ENCODE results near the gene GREB1L. TPM values are rescaled to one million over a fixed set of nuclear protein-coding genes. Genes with fewer than 3 reads are reported as not detected.

GREB1L gene
- total and polyA plus RNA-seq, 2 experiments from 2014 or later = 14.0 to 16.8 TPM

DNA sequence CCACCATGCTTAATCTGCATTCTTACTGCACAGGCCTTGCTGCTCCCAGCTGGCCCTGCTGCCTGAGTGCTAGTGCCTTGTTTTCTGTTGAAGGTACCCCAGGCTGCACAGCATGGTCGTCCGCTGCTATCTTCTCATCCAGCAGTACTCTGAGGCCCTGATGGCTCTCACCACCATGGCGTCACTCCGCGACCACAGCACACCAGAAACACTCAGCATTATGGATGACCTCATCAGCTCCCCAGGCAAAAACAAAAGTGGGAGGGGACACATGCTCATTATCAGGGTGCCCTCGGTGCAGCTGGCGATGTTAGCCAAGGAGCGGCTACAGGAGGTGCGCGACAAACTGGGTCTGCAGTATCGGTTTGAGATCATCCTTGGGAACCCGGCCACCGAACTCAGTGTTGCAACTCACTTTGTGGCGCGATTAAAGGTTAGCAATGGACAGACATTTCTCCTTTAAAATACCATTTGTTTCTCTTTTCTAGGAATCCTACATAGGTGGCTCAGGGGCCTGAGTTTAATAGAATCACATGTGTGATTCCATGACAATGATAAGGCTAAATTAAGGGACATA is 248.0 kb downstream of the GREB1L start:
- 95% methylated on average over 15 of the region's 15 CpGs for WGBS (ENCODE audit: low lambda C conversion rate, missing lambda C conversion rate)

DNA sequence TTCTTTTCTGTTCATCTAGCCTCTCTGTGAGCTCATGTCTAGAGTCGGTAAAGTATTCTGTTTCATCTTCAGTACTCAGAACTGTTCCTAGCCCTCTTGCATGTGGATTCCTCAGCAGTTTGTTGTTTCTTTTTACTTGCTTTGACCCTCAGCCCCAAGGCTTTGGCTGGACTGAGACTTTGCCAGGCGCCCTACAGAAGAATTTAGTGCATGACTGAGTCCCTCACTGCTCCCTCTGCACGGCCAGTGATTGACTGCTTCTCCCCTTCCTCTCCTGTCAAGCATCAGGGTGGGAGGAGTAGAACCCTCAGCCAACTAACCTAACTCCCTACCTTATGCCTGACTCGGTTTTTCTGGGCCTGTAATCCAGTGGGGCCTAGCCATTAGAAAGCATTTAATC is 248.7 kb downstream of the GREB1L start:
- no peaks in the 10 kb centered on the region for H3K27me3 ChIP-seq
- H2AFZ ChIP-seq = no peak overlapping the region
- WGBS (ENCODE audit: low lambda C conversion rate, missing lambda C conversion rate) = 82% methylated on average over 4 of the region's 4 CpGs
- no peak overlapping the region for H3K4me2 ChIP-seq
- H4K20me1 ChIP-seq (ENCODE audit: insufficient read depth, poor library complexity, severe bottlenecking) = no peaks in the 10 kb centered on the region
- no peaks in the 10 kb centered on the region for H3K4me1 ChIP-seq (ENCODE audit: insufficient read depth)
- no peaks in the 10 kb centered on the region for H3K36me3 ChIP-seq (replicated peaks; ENCODE audit: insufficient read depth, low read depth)
- H3K9me2 ChIP-seq (replicated peaks; ENCODE audit: insufficient read depth) = no peaks in the 10 kb centered on the region
- DNase-seq (ENCODE audit: low spot score) = no peak
- no peak overlapping the region for H3K4me3 ChIP-seq
- no peak for TF ChIP-seq EZH2 (IDR thresholded peaks at IDR 0.05; ENCODE audit: borderline replicate concordance)
- TF ChIP-seq, protein P1, sequence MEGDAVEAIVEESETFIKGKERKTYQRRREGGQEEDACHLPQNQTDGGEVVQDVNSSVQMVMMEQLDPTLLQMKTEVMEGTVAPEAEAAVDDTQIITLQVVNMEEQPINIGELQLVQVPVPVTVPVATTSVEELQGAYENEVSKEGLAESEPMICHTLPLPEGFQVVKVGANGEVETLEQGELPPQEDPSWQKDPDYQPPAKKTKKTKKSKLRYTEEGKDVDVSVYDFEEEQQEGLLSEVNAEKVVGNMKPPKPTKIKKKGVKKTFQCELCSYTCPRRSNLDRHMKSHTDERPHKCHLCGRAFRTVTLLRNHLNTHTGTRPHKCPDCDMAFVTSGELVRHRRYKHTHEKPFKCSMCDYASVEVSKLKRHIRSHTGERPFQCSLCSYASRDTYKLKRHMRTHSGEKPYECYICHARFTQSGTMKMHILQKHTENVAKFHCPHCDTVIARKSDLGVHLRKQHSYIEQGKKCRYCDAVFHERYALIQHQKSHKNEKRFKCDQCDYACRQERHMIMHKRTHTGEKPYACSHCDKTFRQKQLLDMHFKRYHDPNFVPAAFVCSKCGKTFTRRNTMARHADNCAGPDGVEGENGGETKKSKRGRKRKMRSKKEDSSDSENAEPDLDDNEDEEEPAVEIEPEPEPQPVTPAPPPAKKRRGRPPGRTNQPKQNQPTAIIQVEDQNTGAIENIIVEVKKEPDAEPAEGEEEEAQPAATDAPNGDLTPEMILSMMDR (IDR thresholded peaks at IDR 0.05; ENCODE audit: poor library complexity) = no peak
- TF ChIP-seq EZH2phosphoT487 (IDR thresholded peaks at IDR 0.05; ENCODE audit: low read depth, severe bottlenecking, unreplicated experiment) = no peak
- no peak overlapping the region for H3K27ac ChIP-seq
- no peaks in the 10 kb centered on the region for H3K79me2 ChIP-seq
- no peaks in the 10 kb centered on the region for H3K9me3 ChIP-seq (ENCODE audit: low read depth)

More for the DNA sequence above, 248.0 kb downstream of the GREB1L start:
- H3K36me3 ChIP-seq (replicated peaks; ENCODE audit: insufficient read depth, low read depth) = no peaks in the 10 kb centered on the region
- H3K27ac ChIP-seq = no peak overlapping the region
- no peak overlapping the region for H2AFZ ChIP-seq
- H3K27me3 ChIP-seq = no peaks in the 10 kb centered on the region
- H3K9me2 ChIP-seq (replicated peaks; ENCODE audit: insufficient read depth) = no peaks in the 10 kb centered on the region
- no peak overlapping the region for H3K4me3 ChIP-seq
- H3K4me2 ChIP-seq = no peak overlapping the region
- TF ChIP-seq, protein P1 (IDR thresholded peaks at IDR 0.05; ENCODE audit: poor library complexity) = no peak
- no peak for TF ChIP-seq EZH2 (IDR thresholded peaks at IDR 0.05; ENCODE audit: borderline replicate concordance)
- H3K9me3 ChIP-seq (ENCODE audit: low read depth) = no peaks in the 10 kb centered on the region
- no peaks in the 10 kb centered on the region for H4K20me1 ChIP-seq (ENCODE audit: insufficient read depth, poor library complexity, severe bottlenecking)
- H3K79me2 ChIP-seq = no peaks in the 10 kb centered on the region
- DNase-seq (ENCODE audit: low spot score) = no peak
- no peaks in the 10 kb centered on the region for H3K4me1 ChIP-seq (ENCODE audit: insufficient read depth)

DNA sequence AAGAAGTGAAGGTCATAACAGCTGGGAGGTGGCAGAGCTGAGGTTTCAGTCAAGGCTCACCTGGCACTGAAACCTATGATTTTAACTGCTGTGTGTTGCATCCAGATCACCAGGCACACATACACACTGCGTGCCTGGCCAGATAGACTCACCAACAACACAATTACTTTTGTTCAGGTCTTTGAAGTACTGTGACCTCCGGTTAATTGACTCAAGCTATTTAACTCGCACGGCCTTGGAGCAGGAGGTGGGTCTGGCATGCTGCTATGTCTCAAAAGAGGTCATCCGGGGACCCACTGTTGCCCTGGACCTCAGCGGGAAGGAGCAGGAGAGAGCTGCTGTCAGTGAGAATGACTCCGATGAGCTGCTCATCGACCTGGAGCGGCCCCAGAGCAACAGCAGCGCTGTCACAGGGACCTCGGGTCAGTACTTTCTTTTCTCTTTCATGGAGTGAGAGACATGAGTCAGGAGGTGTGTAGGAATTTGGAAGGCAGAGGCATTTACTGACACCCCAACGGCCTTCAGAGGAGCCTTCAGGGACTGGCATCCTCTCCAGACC is 254.3 kb downstream of the GREB1L start:
- DNase-seq (ENCODE audit: low spot score) = no peak
- Histone ChIP-seq H3K9me2 (replicated peaks; ENCODE audit: insufficient read depth) (no peaks in the 10 kb centered on the region), H4K20me1 (ENCODE audit: insufficient read depth, poor library complexity, severe bottlenecking) (no peaks in the 10 kb centered on the region), H3K79me2 (no peaks in the 10 kb centered on the region), H3K36me3 (replicated peaks; ENCODE audit: insufficient read depth, low read depth) (no peaks in the 10 kb centered on the region), H3K4me1 (ENCODE audit: insufficient read depth) (no peaks in the 10 kb centered on the region), H3K27me3 (no peaks in the 10 kb centered on the region), H3K4me3 (no peak overlapping the region), H3K9me3 (ENCODE audit: low read depth) (no peaks in the 10 kb centered on the region), H2AFZ (no peak overlapping the region), H3K4me2 (no peak overlapping the region), H3K27ac (no peak overlapping the region)
- WGBS (ENCODE audit: low lambda C conversion rate, missing lambda C conversion rate) = 81% methylated on average over 12 of the region's 12 CpGs
- TF ChIP-seq EZH2 (IDR thresholded peaks at IDR 0.05; ENCODE audit: borderline replicate concordance) (no peak), EZH2phosphoT487 (IDR thresholded peaks at IDR 0.05; ENCODE audit: low read depth, severe bottlenecking, unreplicated experiment) (no peak)
- TF ChIP-seq, protein P1 (IDR thresholded peaks at IDR 0.05; ENCODE audit: poor library complexity) = no peak
